ENCODE measurements around the gene KRT23.

The KRT23 gene, protein sequence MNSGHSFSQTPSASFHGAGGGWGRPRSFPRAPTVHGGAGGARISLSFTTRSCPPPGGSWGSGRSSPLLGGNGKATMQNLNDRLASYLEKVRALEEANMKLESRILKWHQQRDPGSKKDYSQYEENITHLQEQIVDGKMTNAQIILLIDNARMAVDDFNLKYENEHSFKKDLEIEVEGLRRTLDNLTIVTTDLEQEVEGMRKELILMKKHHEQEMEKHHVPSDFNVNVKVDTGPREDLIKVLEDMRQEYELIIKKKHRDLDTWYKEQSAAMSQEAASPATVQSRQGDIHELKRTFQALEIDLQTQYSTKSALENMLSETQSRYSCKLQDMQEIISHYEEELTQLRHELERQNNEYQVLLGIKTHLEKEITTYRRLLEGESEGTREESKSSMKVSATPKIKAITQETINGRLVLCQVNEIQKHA

DNA sequence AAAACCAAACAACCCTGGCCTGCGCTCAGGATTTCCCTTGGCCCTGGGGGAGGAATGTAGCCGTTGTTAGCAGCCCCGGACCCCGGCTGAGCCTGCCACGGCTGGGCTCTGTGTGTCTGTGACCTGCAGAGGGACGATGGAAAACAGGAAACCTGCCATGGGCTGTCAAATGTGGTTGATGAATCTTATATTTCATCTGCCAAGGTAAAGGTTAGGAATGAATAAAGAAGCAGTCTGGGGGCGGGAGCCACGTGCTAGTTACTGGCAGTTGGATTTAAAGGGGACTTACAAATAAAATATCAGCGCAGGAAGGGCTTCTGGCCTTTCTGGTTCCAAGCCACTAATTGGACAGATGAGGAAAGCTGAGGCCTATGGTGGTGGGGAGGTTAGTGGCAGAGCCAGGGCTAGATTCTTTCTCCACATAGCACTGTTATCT is at the start of gene KRT23:
Gene KRT23 (minus strand): TSS at position 263 of the 436 bp plus-strand sequence. CDS start 1,043 bp downstream, outside the sequence.
- peak; percentile 82 for DNase-seq (ENCODE audit: low read depth, low spot score)

DNA sequence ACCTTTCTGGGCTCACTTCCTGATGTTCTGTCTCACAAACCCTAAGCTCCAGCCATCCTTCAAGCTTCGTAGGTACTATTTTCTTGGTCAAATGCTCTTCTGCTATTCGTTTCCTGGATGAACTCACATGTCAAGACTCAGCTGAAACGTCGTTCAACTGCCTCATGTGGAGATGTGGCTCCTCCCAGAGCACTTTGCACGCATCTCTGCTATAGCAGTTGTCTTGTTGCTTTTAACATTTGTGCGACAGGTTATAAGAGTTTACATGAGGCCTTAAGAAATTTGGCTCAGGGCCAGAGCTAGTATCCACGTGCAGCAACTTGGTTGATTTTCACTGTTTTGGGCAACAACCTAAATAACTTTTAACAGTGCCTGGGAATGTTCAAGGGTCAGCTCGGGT is 49.5 kb upstream of the KRT23 start:
- no peak for DNase-seq (ENCODE audit: low read depth, low spot score)

DNA sequence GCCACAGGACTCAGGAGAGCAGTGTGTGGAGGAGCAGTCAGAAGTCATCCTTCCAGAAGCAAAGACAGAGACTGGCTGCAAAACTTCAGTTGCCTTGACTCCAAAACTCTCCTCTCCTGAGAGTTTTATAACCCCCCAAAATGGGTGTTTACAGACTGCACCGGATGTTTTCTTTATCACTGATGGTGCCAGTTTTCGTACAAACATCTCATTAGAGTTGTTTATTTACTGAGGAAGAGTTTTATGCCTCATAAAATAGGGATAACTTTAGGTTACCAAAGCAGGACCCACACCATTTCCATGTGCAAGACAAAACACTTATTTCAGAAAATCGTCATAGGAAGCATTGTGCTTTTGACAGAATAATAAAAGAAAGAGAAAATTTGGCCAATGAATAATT is 46.8 kb upstream of the KRT23 start, which contains the start of gene KRT40:
Gene KRT40 (minus strand): TSS at position 101 of the 400 bp plus-strand sequence. CDS start 53 bp downstream, at position 48.
- no peak for DNase-seq (ENCODE audit: low read depth, low spot score)

DNA sequence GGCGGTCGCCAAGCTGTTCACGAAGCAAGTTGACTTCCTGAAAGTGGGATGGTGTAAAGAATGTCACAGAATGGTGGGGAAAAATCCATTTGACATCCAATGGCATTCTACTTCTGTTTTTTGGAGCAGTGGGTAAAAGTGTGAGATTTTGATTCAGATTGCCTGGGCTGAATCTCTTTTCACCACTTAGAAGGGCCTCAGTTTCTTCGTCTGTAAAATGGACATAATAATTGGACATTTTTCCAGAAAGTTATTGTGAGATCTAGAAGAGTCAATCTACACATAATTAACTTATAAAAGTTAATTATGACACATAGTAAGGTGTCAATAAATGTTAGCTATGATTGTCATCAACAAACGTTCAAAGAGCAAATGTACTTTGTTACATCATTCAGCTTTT is 43.7 kb upstream of the KRT23 start:
- DNase-seq (ENCODE audit: low read depth, low spot score) = no peak

GRCh38 chr17:40980596-40980995 is 43.1 kb upstream of the KRT23 start:
- peak; percentile 31 for DNase-seq (ENCODE audit: low read depth, low spot score)

- no peak for DNase-seq (ENCODE audit: low read depth, low spot score)
Measured at GRCh38 chr17:40980117-40980516, 42.7 kb upstream of the KRT23 start.

DNA sequence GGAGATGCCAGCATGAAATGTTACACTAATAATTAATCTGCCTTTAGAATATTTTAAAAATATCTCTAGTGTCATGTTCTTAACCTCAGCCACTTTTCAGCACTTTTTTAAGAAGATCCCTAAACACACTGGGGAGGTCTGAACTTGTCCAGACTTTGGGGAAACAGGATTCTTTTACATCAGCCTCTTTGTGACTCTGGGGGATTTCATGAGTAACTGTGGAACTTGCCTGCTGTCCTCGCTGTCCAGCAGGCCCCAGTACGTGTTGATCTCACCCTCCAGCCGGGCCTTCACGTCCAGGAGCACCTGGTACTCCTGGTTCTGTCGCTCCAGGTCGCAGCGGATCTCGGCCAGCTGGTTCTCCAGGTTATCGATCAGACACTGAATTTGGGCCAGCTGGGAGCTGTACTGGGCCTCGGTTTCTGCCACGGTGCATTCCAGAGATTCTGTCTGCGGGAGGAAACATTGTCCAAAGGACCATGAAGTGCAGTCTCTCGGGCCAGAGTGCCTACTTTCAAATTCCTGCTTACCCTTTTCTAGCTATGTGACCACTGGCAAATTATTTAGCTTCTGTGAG is 41.2 kb upstream of the KRT23 start:
- DNase-seq (ENCODE audit: low read depth, low spot score) = peak; percentile 21

- DNase-seq (ENCODE audit: low read depth, low spot score) = no peak
Measured at GRCh38 chr17:40975516-40975915, 38.1 kb upstream of the KRT23 start.

DNA sequence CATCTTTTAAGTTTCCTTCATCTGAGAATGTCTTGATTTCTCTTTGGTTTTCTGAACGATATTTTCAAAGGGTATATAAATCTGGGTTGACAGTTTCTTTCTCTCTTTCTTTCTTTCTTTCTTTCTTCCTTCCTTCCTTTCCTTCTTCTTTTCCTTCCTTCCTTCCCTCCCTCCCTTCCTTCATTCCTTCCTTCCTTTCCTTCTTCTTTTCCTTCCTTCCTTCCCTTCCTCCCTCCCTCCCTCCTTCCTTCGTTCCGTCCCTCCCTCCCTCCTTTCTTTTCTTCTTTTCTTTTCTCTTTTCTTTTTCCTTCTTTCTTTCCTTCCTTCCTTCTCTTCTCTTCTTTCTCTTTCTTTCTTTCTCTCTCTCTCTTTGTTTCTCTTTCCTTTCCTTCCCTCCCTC is 36.9 kb upstream of the KRT23 start:
- DNase-seq (ENCODE audit: low read depth, low spot score) = no peak

DNA sequence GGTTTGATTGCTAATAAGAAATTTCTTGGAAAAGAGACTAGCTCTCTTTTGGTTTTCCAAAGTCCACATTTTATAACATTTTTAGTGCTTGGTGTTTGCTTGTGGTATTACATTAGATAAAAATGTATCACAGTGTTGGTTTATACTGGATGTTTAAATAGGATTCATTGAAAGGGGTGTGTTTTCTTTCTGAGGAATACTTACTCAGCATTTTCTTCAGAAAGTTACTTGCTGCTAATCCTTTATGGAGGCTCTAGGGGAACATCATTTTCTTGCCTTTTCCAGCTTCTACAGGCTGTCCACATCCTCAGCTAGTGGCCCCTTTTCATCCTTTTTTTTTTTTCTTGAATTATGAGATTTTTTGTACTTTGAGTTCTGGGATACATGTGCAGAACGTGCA is 30.1 kb upstream of the KRT23 start:
- no peak for DNase-seq (ENCODE audit: low read depth, low spot score)

- DNase-seq (ENCODE audit: low read depth, low spot score) = no peak
Measured at GRCh38 chr17:40966848-40967247, 29.4 kb upstream of the KRT23 start, which contains the start of gene KRT39. TSS of gene KRT39 (minus strand) at chr17:40966948. CDS start at chr17:40966856, 92 bp downstream.

DNA sequence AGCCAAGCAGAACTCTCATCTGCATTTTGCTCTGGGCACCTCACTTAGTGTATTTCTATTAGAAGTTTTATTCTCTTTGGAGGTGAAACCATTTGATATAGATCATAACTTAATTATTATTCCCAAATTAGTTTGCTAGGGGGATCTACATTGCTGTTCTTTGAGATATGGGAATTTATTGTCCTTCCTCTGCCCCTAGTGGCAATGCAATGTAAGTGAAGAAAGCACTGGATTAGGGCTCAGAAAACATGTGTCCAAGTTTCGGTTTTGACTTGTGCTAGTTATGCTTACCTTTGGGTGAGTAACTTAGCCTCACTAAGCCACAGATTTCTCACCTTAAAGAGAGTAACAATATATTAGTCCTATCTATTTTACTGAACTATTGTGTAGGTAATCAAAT is 26.4 kb upstream of the KRT23 start:
- DNase-seq (ENCODE audit: low read depth, low spot score) = no peak

DNA sequence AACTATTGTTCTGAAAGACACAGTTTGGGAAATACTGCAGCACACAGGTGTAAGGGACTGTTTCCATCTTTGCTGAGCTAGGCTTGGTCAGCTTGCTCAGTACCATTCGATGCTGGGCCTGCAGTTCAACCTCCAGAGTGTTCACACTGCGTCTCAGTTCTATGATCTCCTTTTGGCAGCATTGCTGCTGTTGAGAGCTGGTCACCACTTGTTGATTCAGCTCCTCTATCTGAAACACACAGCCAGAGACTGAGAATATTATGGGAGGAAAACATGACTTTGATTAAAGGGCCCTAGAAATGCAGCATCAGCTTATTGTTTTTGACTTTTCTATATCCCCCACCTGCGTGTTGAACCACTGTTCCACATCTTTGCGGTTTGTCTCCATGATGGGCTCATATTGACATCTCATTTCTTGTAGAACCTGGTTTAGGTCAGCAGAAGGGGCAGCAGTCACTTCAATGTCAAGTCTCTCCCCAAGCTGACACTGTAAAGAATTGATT is 24.7 kb upstream of the KRT23 start:
- no peak for DNase-seq (ENCODE audit: low read depth, low spot score)

DNA sequence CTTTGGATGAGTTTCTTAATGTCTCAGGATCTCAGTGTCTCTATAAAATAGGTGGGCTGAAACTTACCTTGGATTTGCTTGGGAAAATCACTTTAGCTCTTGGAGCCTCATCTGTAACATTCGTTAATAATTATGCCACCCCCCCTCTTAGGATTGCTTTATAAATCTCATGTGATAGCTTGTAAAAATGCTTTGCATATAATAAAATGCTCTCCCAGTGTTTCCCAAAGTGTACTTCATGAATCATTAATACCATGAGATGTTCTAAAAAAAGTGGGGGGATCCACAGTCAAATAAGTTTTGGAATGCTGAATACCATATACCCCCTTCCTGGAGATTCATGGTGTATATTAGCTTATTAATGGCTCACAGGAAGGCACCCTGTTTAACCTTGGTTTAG is 24.1 kb upstream of the KRT23 start:
- DNase-seq (ENCODE audit: low read depth, low spot score) = no peak

DNA sequence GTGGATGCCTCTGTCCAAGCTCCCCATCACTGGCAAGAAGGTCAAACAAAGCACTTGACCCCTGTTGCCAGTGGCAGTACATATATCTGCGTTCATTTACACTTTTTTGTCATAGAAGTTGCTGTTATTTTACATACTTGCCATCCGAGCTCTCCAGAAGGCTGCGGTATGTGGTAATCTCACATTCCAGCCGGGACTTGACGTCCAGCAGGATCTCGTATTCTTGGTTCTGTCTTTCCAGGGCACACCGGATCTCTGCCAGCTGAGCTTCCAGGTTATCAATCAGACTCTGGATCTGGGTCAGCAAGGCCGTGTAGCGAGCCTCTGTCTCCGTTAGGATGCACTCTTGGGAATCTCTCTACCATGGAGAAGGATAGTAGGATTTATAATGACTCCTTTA is 22.7 kb upstream of the KRT23 start:
- peak; percentile 20 for DNase-seq (ENCODE audit: low read depth, low spot score)

DNA sequence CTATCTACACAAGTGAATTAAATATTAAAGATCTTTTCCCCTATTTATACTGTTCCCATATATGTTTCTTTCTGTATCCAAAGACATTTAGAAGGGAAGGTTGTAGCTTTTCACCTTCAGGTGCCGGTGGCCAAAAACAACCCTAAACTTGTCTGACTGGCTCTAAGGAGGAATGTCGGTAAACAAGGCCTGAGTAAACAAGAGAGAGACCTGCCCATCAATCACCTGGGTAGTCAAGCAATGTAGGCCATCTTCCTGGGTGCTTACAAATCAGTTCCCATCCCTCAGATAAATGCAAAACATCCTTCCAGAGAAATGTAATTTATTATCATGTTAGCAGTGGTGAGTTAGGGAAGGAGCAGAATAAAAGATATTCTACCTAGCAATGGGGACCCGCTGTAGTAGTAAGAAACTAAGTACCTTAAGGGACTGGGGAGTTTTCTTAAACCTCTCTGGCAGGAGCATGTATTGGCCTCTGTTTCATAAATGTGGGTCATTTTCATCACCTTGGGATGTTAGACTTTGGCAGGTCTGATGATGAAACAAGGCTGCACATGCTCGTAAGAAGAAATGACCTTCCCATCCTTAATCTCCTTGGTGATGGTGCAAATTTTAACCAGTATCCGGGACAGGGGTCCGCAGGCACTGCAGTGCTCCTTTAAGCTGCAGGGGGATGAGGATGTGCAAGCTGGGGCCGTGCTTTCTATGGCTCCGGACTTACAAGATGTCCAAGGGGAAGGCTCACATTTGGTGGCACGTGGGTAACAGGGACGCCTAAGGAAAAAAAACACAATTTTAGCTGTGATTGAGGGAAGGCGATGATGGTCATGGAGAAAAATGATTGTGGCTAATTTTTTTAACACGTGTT is 20.9 kb upstream of the KRT23 start:
- DNase-seq (ENCODE audit: low read depth, low spot score) = peak; percentile 57

DNA sequence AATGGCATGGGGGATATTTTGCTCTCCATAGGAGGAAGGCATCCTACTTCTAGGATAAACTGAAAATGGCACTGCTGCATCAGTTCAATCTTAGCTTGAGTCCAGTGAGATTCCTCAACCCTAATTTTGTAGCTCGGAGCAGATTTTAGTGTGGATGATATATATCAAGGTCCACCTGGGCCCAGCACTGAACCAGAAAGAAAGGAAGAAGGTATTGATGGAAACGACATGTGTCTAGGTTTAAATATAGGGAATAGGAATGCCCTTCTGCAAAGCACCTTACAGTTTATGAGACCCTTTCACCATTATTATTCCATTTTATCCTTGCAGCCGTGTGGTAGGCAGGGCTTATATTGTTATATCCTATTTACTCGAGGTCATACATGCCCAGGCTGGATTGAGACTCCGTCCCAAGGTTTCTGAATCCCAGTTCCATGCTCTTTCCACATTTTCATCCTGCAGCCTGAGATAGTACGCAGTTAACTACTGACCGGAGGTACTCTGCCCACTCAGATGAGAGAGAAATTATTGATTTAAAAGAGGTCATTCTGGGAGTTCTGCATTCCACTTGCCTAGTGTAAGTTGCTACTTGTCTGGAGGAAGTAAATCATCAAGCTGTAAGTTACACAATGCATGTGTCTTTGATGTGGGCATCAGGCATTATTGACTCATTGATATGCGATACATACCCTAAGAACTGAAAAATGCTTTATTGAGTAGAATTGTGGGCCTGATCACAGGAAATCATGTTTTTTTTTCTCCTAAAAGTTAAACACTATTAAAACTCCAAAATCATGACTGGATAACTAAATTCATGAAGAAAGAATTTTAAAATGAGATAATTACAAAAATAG is 19.2 kb upstream of the KRT23 start:
- DNase-seq (ENCODE audit: low read depth, low spot score) = no peak

DNA sequence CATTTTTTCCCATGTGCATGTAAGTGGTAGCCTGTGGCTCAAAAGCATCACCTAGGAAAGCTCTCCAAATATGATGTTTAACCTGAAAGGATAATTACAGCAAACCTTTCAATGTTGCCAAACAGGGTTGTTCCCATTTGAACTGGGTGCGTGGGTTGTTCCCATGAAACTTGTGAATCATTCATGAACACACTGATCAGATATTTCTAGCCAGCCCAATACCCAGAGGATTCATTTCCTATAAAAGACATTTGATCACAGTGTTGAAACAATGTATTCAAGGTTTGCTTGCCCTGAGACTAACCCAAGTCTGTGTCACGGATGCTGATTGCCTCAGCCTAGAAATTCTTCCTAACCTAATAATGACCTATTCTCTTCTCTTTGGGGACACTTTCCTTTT is 16.4 kb upstream of the KRT23 start:
- no peak for DNase-seq (ENCODE audit: low read depth, low spot score)

DNA sequence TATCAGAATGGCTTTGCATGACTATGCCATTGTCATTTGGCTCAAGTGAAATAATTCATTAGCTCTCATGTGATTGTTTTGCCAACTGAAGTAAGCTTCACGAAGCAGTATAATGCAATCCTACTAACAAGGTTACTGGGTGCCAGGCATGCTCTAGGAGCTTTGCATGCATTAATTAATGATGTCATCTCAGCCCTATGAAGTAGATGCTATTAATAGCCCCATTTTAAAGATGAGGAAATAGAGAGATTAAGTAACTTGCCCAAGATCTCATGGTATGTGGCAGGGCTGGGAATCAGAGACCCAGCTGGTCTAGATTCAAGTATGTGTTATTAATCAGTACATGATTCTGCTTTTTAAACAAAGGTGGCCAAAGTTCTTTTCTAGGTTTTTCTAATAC is 15.2 kb upstream of the KRT23 start:
- no peak for DNase-seq (ENCODE audit: low read depth, low spot score)

GRCh38 chr17:40952154-40952553 is 14.7 kb upstream of the KRT23 start:
- no peak for DNase-seq (ENCODE audit: low read depth, low spot score)
